B cell (primary cell): ENCODE measurements around the gene CNTD1. TPM values are rescaled to one million over a fixed set of nuclear protein-coding genes. Genes with fewer than 3 reads are reported as not detected.

Experiments used
- ATAC-seq: fragments of 200-7000 bp; cut with Tn5 transposase; one replicate; pipeline ENCODE4 v1.10.0; 2021; ENCODE audit warnings: low read depth, mild to moderate bottlenecking, moderate number of reproducible peaks, moderate library complexity
- CTCF ChIA-PET: fragments of 350-600 bp; sonication (Branson Sonifier 250); formaldehyde crosslinking; loops from one replicate; lab custom pipeline; 2021; ENCODE audit warnings: antibody characterized with exemption, inconsistent platforms; lab: Charles Lee
- POLR2A ChIA-PET: fragments of 350-600 bp; sonication (Branson Sonifier 250); formaldehyde crosslinking; loops from one replicate; lab custom pipeline; 2021; ENCODE audit warnings: antibody characterized with exemption; lab: Charles Lee
- DNase-seq: peaks from one replicate; pipeline ENCODE4 v3.0.0; 2013
- H2AFZ ChIP-seq: 2 replicates; pipeline ENCODE4 v1.6.1; 2012; ENCODE audit warnings: mild to moderate bottlenecking, low read depth, low read length; ENCODE audit not compliant: insufficient read depth, poor library complexity, severe bottlenecking
- H3K27ac ChIP-seq, 2 donors: 1 replicate in 1 of 2; 2 replicates in 1 of 2; pipeline ENCODE4 v1.5.1; 2012 to 2013; ENCODE audit warnings: low read length in 2 of 2, mild to moderate bottlenecking in 2 of 2, moderate library complexity in 1 of 2
- H3K27me3 ChIP-seq, 4 experiments: fragments of 200-600 bp in 1 of 4; sonication (generic) in 1 of 4; replicated peaks in 1 of 4; 1 replicate in 2 of 4; 2 replicates in 2 of 4; pipeline versions ENCODE4 v1.6.1 to v1.7.0; 2013 to 2016; ENCODE audit warnings: low read length in 3 of 4, mild to moderate bottlenecking in 2 of 4, mixed read lengths in 1 of 4, moderate library complexity in 1 of 4; ENCODE audit not compliant: insufficient read depth in 4 of 4, control insufficient read depth in 3 of 4; ENCODE audit errors: control extremely low read depth in 1 of 4
- H3K36me3 ChIP-seq, 2 experiments: replicated peaks in 1 of 2; 1 replicate in 1 of 2; 2 replicates in 1 of 2; pipeline versions ENCODE4 v1.6.1 to v1.7.1; 2013; ENCODE audit warnings: low read length in 1 of 2; ENCODE audit not compliant: insufficient read depth in 2 of 2, control insufficient read depth in 1 of 2; ENCODE audit errors: control extremely low read depth in 1 of 2, extremely low read depth in 1 of 2
- H3K4me1 ChIP-seq, 2 donors: fragments of 200-600 bp in 1 of 2; sonication (generic) in 1 of 2; 1 replicate in 1 of 2; 2 replicates in 1 of 2; pipeline versions ENCODE4 v1.5.1 to v1.6.1; 2013 to 2017; ENCODE audit warnings: low read length in 2 of 2; ENCODE audit not compliant: control insufficient read depth in 2 of 2, insufficient read depth in 2 of 2
- H3K4me2 ChIP-seq: replicated peaks from 2 replicates; pipeline ENCODE3; 2012; ENCODE audit warnings: mild to moderate bottlenecking, low read depth, low read length; ENCODE audit not compliant: poor library complexity, severe bottlenecking
- H3K4me3 ChIP-seq, 5 experiments: fragments of 200-600 bp in 1 of 5; sonication (generic) in 1 of 5; 1 replicate in 3 of 5; 2 replicates in 2 of 5; pipeline versions ENCODE4 v1.5.1 to v1.7.0; 2011 to 2016; ENCODE audit warnings: low read length in 4 of 5, mild to moderate bottlenecking in 4 of 5, low read depth in 2 of 5, control low read depth in 1 of 5, moderate library complexity in 1 of 5; ENCODE audit not compliant: insufficient read depth in 1 of 5; ENCODE audit errors: control extremely low read depth in 1 of 5, extremely low read depth in 1 of 5
- H3K79me2 ChIP-seq: fragments of 200-600 bp; sonication (generic); one replicate; pipeline ENCODE4 v1.6.0; 2016; ENCODE audit warnings: low read length; ENCODE audit not compliant: control insufficient read depth, insufficient read depth
- H3K9ac ChIP-seq: fragments of 200-600 bp; sonication (generic); 2 replicates; pipeline ENCODE4 v1.6.1; 2017; ENCODE audit warnings: mild to moderate bottlenecking, low read length, moderate library complexity
- H3K9me3 ChIP-seq, 3 donors: one replicate each; pipeline versions ENCODE4 v1.6.1 to v1.7.1; 2013; ENCODE audit warnings: low read length in 2 of 3; ENCODE audit not compliant: control insufficient read depth in 2 of 3, insufficient read depth in 1 of 3; ENCODE audit errors: control extremely low read depth in 1 of 3
- H4K20me1 ChIP-seq: 2 replicates; pipeline ENCODE4 v1.6.0; 2012; ENCODE audit warnings: mild to moderate bottlenecking, low read length; ENCODE audit not compliant: insufficient read depth, control insufficient read depth, poor library complexity, severe bottlenecking
- H3K27ac Mint-ChIP-seq: one replicate; pipeline ENCODE4 v1.8.0; 2021; ENCODE audit warnings: mixed read lengths
- H3K27me3 Mint-ChIP-seq: one replicate; pipeline ENCODE4 v1.8.0; 2021; ENCODE audit warnings: mixed read lengths
- H3K4me1 Mint-ChIP-seq: one replicate; pipeline ENCODE4 v1.8.0; 2021; ENCODE audit warnings: mixed read lengths
- H3K4me3 Mint-ChIP-seq: one replicate; pipeline ENCODE4 v1.8.0; 2021; ENCODE audit warnings: mixed read lengths
- H3K9me3 Mint-ChIP-seq: one replicate; pipeline ENCODE4 v1.8.0; 2022; ENCODE audit warnings: mixed read lengths; ENCODE audit not compliant: insufficient read depth
- CTCF ChIP-seq: fragments of 200-600 bp; IDR thresholded peaks from one replicate; pipeline ENCODE4 v1.8.0; 2022; ENCODE audit warnings: antibody characterized with exemption, mild to moderate bottlenecking
- EZH2 ChIP-seq: IDR thresholded peaks from 2 replicates; pipeline ENCODE4 v1.6.1; 2012; ENCODE audit warnings: borderline replicate concordance, low read depth, mild to moderate bottlenecking, moderate library complexity, low read length; ENCODE audit not compliant: insufficient read depth, poor library complexity, severe bottlenecking
- WGBS: methylation state at CpG from one replicate; pipeline ENCODE4 v1.1.5; 2013; ENCODE audit warnings: missing lambda C conversion rate; ENCODE audit not compliant: insufficient coverage; 5-methylcytosine and 5-hydroxymethylcytosine counted together
- intact Hi-C: fragments of 100-400 bp; cut with micrococcal nuclease; formaldehyde crosslinking; loops from one replicate; pipeline ENCODE4 v1.10.0; 2022
- polyA plus RNA-seq: library from polyadenylated mRNA; depleted of rRNA; stranded (reverse); fragments of >200 nt; gene quantifications from 2 replicates; pipeline ENCODE4 v1.2.3, GENCODE V29; 2012
- total RNA-seq, 2 donors: library from RNA; stranded (reverse); fragments of 120-200 nt in 1 of 2; gene quantifications; 1 replicate in 1 of 2; 2 replicates in 1 of 2; pipeline versions ENCODE4 v1.2.3 to v1.2.4, GENCODE V29; 2013 to 2022

The CNTD1 gene
- total and polyA plus RNA-seq, 2 donors (not counting 1 experiment from before 2014, with no cell fraction given), result not detected

- no peak overlapping the region for H3K4me3 ChIP-seq
- DNase-seq (no peak), ATAC-seq (no peak)
- H3K9ac ChIP-seq, result no peak overlapping the region
- Mint-ChIP-seq H3K9me3 (no peaks in the 10 kb centered on the region), H3K27ac (no peak overlapping the region), H3K27me3 (no peaks in the 10 kb centered on the region), H3K4me3 (no peak overlapping the region), H3K4me1 (no peaks in the 10 kb centered on the region)
- no peak overlapping the region for H3K27ac ChIP-seq
- no peak overlapping the region for H3K4me2 ChIP-seq
- ChIA-PET CTCF (interaction anchor here (1.3 kb wide), 1 partner anchor 9 kb away, joined by 3 read pairs; no protein-coding TSS in a partner anchor), POLR2A (no interaction called here)
- TF ChIP-seq EZH2, result no peak
- 90% methylated on average over 5 of the region's 9 CpGs for WGBS
- H3K79me2 ChIP-seq, result no peaks in the 10 kb centered on the region
- intact Hi-C loops, result loop anchor here (10.0 kb wide), 1 partner anchor 86 kb away; no protein-coding TSS in a partner anchor
- H3K4me1 ChIP-seq, result no peaks in the 10 kb centered on the region
- no peak overlapping the region for H2AFZ ChIP-seq
- H3K9me3 ChIP-seq, result no peaks in the 10 kb centered on the region
- no peaks in the 10 kb centered on the region for H4K20me1 ChIP-seq
- H3K27me3 ChIP-seq, result peaks cover 0 to 3% (median 0%) of the 10 kb centered on the region in 4 experiments
- peaks cover 2 to 18% of the 10 kb centered on the region in 2 experiments for H3K36me3 ChIP-seq
These were observed 50.4 kb downstream of the CNTD1 start for GRCh38 chr17:42849031-42849430.

GRCh38 chr17:42849451-42850181, 51.0 kb downstream of the CNTD1 start:
- H3K4me1 Mint-ChIP-seq, result no peaks in the 10 kb centered on the region
- Histone ChIP-seq H2AFZ (no peak overlapping the region), H3K4me1 (no peaks in the 10 kb centered on the region), H4K20me1 (no peaks in the 10 kb centered on the region), H3K4me3 (no peak overlapping the region), H3K9ac (no peak overlapping the region), H3K27me3 (peaks cover 0 to 3% (median 0%) of the 10 kb centered on the region in 4 experiments), H3K4me2 (no peak overlapping the region), H3K27ac (no peak overlapping the region), H3K36me3 (peaks cover 0 to 12% of the 10 kb centered on the region in 2 experiments), H3K9me3 (no peaks in the 10 kb centered on the region), H3K79me2 (no peaks in the 10 kb centered on the region)
- H3K27ac Mint-ChIP-seq, result no peak overlapping the region
- no peak overlapping the region for H3K4me3 Mint-ChIP-seq
- DNase-seq (no peak), ATAC-seq (no peak)
- CTCF ChIA-PET, result no interaction called here
- H3K9me3 Mint-ChIP-seq, result no peaks in the 10 kb centered on the region
- POLR2A ChIA-PET, result no interaction called here
- intact Hi-C loops, result loop anchor here (10.0 kb wide), 1 partner anchor 85 kb away; no protein-coding TSS in a partner anchor
- H3K27me3 Mint-ChIP-seq, result no peaks in the 10 kb centered on the region
- TF ChIP-seq EZH2 (no peak), CTCF (no peak)
- WGBS, result 83% methylated on average over 2 of the region's 8 CpGs
